ENCODE results near the gene MAPK8IP3. TPM values are rescaled to one million over a fixed set of nuclear protein-coding genes. Genes with fewer than 3 reads are reported as not detected.

Gene MAPK8IP3
- 59.7 to 72.3 TPM (median 63.2 TPM) in 3 replicates for total RNA-seq (2021)
- Bru-seq, nascent RNA: percentile 51 among the genes with signal in this experiment
- long read RNA-seq, experiment 1, partial matches to known transcripts: 61 of 74 reads
- long read RNA-seq, experiment 1, other reads (novel, unspliced or antisense): 12 of 74 reads
- long read RNA-seq, experiment 2, partial matches to known transcripts: 19 of 26 reads
- long read RNA-seq, experiment 2, other reads (novel, unspliced or antisense): 5 of 26 reads
- long read RNA-seq, experiment 3, partial matches to known transcripts: 0 of 1 reads
- long read RNA-seq, experiment 3, other reads (novel, unspliced or antisense): 1 of 1 reads

DNA sequence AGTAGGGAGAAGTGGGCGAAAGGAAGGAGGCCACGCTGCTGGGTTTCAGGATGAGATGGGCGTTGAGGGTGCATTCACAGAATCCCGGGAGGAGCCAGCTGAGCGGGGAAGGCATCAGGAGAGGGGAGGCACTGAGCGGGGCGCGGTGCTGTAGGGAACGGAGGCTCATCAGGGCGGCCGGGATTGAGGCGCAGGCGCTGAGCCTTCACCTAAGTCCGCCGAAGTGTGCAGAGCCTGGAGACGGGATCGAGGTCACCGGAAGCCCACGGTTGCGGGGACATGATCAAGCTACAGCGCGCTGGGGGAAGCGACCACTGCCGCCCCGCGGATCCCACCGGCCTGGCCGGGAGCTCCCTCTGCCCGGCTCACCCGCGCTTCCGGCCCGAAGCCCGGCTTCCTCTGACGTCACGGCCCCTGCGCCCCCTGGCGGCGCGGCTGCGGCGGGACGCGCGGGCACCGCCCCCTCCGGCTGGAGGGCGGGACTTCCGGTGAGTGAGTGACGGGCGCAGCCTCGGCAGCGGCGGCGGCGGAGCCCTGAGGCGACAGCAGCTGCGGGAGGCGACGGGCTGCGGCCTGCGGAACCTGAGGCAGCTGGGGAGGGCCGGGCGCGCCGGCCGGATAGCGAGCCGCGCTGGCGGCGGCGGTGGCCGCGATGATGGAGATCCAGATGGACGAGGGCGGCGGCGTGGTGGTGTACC is at the start of gene MAPK8IP3:
Gene MAPK8IP3 (plus strand): TSS at position 508 of the 698 bp plus-strand sequence. CDS start 145 bp downstream, at position 653.
- Mint-ChIP-seq H3K27ac (peak within 1 kb of the TSS; percentile 98), H3K4me1 (peaks cover 20% of the 10 kb centered on the region), H3K36me3 (peaks cover 20% of the 10 kb centered on the region), H3K9me3 (no peaks in the 10 kb centered on the region), H3K27me3 (ENCODE audit: low read depth) (no peaks in the 10 kb centered on the region), H3K4me3 (peak within 1 kb of the TSS; percentile 99)
- ATAC-seq: peak; percentile 73
- DNase-seq (ENCODE audit: low spot score): peak; percentile 92
- CTCF ChIA-PET: interaction anchor here (0.6 to 2.8 kb wide), 50 partner anchors 8 to 1179 kb away, joined by 3 to 36 read pairs (median 4); partner anchors contain the start of genes CRAMP1, IFT140, JPT2 and MSRB1
- POLR2A ChIA-PET: interaction anchor here (0.6 to 2.5 kb wide), 7 partner anchors 27 to 282 kb away, joined by 3 to 12 read pairs (median 6); partner anchors contain the start of genes JPT2, NUBP2, RPS2 and SPSB3
- TF ChIP-seq, protein P1, sequence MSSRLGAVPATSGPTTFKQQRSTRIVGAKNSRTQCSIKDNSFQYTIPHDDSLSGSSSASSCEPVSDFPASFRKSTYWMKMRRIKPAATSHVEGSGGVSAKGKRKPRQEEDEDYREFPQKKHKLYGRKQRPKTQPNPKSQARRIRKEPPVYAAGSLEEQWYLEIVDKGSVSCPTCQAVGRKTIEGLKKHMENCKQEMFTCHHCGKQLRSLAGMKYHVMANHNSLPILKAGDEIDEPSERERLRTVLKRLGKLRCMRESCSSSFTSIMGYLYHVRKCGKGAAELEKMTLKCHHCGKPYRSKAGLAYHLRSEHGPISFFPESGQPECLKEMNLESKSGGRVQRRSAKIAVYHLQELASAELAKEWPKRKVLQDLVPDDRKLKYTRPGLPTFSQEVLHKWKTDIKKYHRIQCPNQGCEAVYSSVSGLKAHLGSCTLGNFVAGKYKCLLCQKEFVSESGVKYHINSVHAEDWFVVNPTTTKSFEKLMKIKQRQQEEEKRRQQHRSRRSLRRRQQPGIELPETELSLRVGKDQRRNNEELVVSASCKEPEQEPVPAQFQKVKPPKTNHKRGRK (CRISPR knock-in tag; IDR thresholded peaks at IDR 0.05; ENCODE audit: borderline replicate concordance): no peak
- TF ChIP-seq JAZF1 (CRISPR knock-in tag; IDR thresholded peaks at IDR 0.05): no peak
- TF ChIP-seq, protein P2, sequence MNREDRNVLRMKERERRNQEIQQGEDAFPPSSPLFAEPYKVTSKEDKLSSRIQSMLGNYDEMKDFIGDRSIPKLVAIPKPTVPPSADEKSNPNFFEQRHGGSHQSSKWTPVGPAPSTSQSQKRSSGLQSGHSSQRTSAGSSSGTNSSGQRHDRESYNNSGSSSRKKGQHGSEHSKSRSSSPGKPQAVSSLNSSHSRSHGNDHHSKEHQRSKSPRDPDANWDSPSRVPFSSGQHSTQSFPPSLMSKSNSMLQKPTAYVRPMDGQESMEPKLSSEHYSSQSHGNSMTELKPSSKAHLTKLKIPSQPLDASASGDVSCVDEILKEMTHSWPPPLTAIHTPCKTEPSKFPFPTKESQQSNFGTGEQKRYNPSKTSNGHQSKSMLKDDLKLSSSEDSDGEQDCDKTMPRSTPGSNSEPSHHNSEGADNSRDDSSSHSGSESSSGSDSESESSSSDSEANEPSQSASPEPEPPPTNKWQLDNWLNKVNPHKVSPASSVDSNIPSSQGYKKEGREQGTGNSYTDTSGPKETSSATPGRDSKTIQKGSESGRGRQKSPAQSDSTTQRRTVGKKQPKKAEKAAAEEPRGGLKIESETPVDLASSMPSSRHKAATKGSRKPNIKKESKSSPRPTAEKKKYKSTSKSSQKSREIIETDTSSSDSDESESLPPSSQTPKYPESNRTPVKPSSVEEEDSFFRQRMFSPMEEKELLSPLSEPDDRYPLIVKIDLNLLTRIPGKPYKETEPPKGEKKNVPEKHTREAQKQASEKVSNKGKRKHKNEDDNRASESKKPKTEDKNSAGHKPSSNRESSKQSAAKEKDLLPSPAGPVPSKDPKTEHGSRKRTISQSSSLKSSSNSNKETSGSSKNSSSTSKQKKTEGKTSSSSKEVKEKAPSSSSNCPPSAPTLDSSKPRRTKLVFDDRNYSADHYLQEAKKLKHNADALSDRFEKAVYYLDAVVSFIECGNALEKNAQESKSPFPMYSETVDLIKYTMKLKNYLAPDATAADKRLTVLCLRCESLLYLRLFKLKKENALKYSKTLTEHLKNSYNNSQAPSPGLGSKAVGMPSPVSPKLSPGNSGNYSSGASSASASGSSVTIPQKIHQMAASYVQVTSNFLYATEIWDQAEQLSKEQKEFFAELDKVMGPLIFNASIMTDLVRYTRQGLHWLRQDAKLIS (CRISPR knock-in tag; IDR thresholded peaks at IDR 0.05; ENCODE audit: borderline replicate concordance): no peak
- TF ChIP-seq CREB1 (CRISPR knock-in tag; IDR thresholded peaks at IDR 0.05): peak; percentile 8; the same call in 1 of the 2 replicates
- no peak; the same call in 1 of the 2 replicates for TF ChIP-seq TP53 (CRISPR knock-in tag; IDR thresholded peaks at IDR 0.05)
- TF ChIP-seq ZBTB21 (CRISPR knock-in tag; IDR thresholded peaks at IDR 0.05; ENCODE audit: borderline replicate concordance): peak; percentile 99
- peak; percentile 94 for TF ChIP-seq ETV6 (CRISPR knock-in tag; IDR thresholded peaks at IDR 0.05)
- TF ChIP-seq, protein P3, sequence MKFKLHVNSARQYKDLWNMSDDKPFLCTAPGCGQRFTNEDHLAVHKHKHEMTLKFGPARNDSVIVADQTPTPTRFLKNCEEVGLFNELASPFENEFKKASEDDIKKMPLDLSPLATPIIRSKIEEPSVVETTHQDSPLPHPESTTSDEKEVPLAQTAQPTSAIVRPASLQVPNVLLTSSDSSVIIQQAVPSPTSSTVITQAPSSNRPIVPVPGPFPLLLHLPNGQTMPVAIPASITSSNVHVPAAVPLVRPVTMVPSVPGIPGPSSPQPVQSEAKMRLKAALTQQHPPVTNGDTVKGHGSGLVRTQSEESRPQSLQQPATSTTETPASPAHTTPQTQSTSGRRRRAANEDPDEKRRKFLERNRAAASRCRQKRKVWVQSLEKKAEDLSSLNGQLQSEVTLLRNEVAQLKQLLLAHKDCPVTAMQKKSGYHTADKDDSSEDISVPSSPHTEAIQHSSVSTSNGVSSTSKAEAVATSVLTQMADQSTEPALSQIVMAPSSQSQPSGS (CRISPR knock-in tag; IDR thresholded peaks at IDR 0.05; ENCODE audit: borderline replicate concordance, low read depth): no peak
- peak; percentile 98 for TF ChIP-seq SP1 (CRISPR knock-in tag; conservative IDR thresholded peaks at IDR 0.05)
- no peak for TF ChIP-seq NR2C2 (CRISPR knock-in tag; IDR thresholded peaks at IDR 0.05)
- TF ChIP-seq, protein P4, sequence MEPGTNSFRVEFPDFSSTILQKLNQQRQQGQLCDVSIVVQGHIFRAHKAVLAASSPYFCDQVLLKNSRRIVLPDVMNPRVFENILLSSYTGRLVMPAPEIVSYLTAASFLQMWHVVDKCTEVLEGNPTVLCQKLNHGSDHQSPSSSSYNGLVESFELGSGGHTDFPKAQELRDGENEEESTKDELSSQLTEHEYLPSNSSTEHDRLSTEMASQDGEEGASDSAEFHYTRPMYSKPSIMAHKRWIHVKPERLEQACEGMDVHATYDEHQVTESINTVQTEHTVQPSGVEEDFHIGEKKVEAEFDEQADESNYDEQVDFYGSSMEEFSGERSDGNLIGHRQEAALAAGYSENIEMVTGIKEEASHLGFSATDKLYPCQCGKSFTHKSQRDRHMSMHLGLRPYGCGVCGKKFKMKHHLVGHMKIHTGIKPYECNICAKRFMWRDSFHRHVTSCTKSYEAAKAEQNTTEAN (CRISPR knock-in tag; IDR thresholded peaks at IDR 0.05): peak; percentile 62; the same call in 1 of the 2 replicates
- peak; percentile 55; the same call in 1 of the 2 replicates for TF ChIP-seq GABPB1 (CRISPR knock-in tag; IDR thresholded peaks at IDR 0.05)
- peak; percentile 89 for TF ChIP-seq FOXK1 (CRISPR knock-in tag; IDR thresholded peaks at IDR 0.05)
- TF ChIP-seq ZNF317 (CRISPR knock-in tag; IDR thresholded peaks at IDR 0.05; ENCODE audit: borderline replicate concordance, low read depth): no peak
- TF ChIP-seq ZMAT4 (CRISPR knock-in tag; IDR thresholded peaks at IDR 0.05): peak; percentile 61; the same call in 1 of the 2 replicates
- TF ChIP-seq, protein P5, sequence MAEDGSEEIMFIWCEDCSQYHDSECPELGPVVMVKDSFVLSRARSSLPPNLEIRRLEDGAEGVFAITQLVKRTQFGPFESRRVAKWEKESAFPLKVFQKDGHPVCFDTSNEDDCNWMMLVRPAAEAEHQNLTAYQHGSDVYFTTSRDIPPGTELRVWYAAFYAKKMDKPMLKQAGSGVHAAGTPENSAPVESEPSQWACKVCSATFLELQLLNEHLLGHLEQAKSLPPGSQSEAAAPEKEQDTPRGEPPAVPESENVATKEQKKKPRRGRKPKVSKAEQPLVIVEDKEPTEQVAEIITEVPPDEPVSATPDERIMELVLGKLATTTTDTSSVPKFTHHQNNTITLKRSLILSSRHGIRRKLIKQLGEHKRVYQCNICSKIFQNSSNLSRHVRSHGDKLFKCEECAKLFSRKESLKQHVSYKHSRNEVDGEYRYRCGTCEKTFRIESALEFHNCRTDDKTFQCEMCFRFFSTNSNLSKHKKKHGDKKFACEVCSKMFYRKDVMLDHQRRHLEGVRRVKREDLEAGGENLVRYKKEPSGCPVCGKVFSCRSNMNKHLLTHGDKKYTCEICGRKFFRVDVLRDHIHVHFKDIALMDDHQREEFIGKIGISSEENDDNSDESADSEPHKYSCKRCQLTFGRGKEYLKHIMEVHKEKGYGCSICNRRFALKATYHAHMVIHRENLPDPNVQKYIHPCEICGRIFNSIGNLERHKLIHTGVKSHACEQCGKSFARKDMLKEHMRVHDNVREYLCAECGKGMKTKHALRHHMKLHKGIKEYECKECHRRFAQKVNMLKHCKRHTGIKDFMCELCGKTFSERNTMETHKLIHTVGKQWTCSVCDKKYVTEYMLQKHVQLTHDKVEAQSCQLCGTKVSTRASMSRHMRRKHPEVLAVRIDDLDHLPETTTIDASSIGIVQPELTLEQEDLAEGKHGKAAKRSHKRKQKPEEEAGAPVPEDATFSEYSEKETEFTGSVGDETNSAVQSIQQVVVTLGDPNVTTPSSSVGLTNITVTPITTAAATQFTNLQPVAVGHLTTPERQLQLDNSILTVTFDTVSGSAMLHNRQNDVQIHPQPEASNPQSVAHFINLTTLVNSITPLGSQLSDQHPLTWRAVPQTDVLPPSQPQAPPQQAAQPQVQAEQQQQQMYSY (CRISPR knock-in tag; IDR thresholded peaks at IDR 0.05): 0 out of 2 replicates have a peak, but pooled peaks have one; percentile 28
- no peak for TF ChIP-seq CBFB (CRISPR knock-in tag; IDR thresholded peaks at IDR 0.05; ENCODE audit: low read depth)
- TF ChIP-seq TEAD1 (CRISPR knock-in tag; IDR thresholded peaks at IDR 0.05): peak; percentile 81
- TF ChIP-seq NFATC4 (CRISPR knock-in tag; IDR thresholded peaks at IDR 0.05): no peak
- no peak for TF ChIP-seq NR3C1 (CRISPR knock-in tag; conservative IDR thresholded peaks at IDR 0.05; ENCODE audit: low read depth)
- TF ChIP-seq, protein P6, sequence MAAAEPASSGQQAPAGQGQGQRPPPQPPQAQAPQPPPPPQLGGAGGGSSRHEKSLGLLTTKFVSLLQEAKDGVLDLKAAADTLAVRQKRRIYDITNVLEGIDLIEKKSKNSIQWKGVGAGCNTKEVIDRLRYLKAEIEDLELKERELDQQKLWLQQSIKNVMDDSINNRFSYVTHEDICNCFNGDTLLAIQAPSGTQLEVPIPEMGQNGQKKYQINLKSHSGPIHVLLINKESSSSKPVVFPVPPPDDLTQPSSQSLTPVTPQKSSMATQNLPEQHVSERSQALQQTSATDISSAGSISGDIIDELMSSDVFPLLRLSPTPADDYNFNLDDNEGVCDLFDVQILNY (CRISPR knock-in tag; IDR thresholded peaks at IDR 0.05): peak; percentile 65; the same call in 1 of the 2 replicates
